COR-L47 (cell line): ENCODE data around the gene CARS2.
"Not testable (repeated sequence)": the region's sequence is repeated elsewhere in the genome, so short reads cannot be mapped to it uniquely, and the experiment has no call there.

ENCODE experiments used
- DNase-seq: peaks from one replicate; lab custom pipeline; 2025; lab: John Stamatoyannopoulos, UW

Gene CARS2

GRCh38 chr13:110617321-110618072 lies 88.4 kb downstream of the CARS2 start:
- DNase-seq, result no peak

DNA sequence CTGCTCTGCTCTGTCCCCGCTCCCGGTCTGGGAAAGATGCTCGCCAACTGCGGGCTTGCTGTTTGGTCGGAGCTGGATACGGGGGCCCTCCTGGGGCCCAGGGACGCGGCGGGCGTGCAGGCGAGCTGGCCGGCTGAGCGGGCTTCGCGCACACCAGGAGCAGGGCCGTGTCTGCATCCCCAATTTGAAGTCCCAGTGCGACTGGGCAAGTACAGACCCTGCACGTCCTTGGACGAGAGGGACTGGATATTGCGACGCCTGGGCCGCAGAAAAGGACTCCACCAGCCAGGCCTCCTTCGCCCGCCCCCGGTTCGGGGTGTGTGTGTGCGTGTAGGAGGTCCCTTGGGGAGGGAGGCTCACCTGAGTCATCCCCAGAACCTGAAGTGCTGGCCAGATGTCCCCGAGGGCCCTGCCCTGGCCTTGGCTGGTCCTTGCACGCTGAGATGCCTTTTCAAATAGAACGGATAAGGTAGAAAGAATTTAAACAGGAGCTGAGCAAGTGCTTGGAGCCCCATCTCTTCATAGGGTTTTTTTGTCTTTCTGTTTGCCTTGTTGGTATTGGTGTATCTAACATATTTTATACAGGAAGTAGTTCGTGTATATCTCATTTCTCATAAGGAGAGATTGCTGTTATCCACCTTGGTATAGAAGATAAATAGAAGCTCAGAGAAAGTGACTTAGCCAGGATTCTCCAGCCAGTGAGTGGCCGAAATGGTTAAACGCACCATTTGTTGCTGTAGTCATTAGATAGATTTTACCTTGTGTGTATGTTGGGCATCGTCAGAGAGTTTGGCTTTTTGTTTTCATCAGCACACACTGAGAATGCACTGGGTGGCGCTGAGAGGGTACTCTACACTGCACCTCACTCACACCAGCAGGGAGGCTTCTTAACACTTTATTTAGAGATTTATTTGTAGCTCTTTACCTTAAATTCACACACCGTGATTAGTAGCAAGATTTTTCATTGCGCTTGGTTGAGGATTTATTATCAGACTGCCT lies 89.5 kb downstream of the CARS2 start:
- DNase-seq, result peak; percentile 17

DNA sequence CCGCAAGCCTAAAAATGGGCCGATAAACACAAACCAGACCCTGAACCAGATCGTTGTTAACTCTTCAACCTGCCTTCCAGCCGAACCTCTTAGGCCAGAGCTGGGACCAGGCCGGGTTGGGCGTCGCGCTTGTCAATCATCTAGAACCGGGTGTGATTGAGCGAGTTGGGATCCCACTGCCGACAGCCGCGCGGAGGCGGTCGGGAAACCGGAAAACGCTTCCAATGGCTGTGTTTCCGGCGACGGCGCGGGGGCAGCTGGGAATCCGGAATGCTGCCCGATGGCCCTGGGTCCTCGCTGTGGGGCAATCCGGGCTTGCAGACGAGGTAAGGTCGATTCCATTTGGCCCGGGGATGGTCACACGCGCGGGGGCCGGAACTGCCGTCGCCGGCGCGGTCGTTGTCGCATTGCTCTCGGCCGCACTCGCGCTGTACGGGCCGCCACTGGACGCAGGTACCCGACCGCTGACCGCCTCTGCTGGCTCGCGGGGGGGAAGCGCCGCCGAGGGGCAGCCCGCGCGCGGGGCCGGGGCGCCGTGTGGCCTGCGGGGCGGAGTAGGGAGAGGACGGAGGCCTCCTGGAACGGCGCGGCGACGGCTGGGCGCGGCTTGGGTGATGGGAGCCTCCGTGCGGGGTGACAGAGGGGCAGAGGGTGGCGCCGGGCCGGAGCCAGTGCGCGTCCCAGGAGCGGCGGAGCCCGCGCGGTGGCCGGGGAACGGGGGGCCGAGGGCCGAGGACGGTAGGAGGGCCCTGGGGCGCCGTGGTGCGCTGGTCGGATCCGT lies 90.4 kb downstream of the CARS2 start, which contains the start of gene NAXD:
TSS of gene NAXD (plus strand) at position 224 of the 781 bp plus-strand sequence. CDS start at position 281, 57 bp downstream.
- DNase-seq, result peak; percentile 99

DNA sequence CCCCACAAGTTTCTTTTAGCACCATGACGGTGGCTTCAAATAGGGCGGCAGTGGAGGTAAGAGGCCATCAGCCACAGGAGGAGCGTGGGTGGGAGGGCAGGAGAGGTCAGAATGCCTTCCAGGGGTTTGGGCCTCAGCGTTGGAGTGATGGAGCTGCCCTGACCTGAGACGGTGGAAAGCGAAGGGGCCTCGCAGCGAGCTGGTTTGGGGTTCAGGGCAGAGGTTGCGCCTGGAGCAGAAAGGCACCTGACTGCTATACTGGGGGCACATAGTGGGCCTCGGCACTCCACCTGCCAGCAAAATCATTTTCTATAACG lies 91.0 kb downstream of the CARS2 start:
- no peak for DNase-seq

DNA sequence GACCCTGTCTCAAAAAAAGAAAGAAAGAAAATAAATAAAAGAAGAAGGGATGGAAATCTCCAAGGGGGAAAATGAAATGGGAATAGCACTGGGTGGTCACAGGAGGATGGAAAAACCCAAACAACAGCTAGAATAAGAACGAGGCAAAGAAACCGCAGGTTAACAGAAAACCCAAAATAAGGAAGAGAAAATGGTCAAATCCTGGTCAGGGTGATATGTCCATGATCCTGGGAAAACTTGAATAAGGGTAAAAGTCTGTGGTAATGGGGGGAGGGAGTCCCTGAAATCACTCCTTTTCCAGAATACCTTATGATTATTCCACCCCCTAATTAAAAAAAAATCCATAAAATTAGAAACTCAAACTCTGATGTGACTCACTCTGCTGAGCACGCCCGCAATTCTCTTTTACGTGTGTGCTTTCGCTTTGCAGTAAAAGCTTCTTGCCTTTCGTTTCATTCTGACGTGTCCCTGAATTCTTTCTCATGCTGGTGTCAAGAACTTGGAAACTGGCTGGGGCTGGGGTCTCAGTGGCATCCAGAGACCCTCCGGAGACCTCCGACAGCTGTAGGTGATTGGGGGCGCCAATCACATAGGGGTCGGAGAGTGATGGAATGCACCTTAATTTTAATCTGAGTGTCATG lies 94.8 kb downstream of the CARS2 start:
- DNase-seq, result no peak

DNA sequence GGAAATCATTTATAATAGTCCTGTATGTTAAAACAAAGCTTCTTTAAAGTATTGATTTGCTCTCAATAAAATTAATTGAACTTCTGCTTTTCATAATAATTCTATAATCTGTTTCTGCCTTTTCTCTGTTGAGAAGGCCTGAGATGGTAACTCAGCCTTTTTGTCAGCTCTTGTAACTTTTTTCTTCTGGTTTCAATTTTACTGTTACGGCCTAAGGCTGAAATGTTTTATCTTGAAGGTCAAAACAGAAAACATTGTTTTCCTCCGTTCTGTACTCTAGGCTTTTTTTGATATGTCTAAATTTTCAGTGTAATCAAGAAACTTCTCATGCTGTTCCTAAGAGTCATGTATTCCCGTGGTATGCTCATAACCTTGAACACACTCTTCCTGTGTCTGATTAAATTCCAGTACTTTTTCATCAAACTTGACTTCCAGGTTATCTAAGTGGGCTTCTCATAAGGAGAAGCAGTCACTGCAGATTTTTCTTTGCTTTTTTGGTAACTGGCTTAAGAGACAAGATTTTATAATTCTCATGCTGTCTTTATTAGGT lies 98.2 kb downstream of the CARS2 start:
- DNase-seq, result no peak

DNA sequence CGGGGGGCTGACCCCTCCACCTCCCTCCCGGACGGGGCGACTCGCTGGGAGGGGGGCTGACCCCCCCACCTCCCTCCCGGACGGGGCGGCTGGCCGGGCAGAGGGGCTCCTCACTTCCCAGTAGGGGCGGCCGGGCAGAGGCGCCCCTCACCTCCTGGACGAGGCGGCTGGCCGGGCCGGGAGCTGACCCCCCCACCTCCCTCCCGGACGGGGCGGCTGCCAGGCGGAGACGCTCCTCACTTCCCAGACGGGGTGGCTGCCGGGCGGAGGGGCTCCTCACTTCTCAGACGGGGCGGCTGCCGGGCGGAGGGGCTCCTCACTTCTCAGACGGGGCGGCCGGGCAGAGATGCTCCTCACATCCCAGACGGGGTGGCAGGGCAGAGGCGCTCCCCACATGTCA lies 99.6 kb downstream of the CARS2 start:
- not testable (repeated sequence) for DNase-seq

GRCh38 chr13:110605132-110605531 lies 100.8 kb downstream of the CARS2 start:
- no peak for DNase-seq

- DNase-seq, result no peak
Measured at GRCh38 chr13:110600980-110601379, 104.9 kb downstream of the CARS2 start.

- no peak for DNase-seq
Measured at GRCh38 chr13:110600261-110600819, 105.6 kb downstream of the CARS2 start.

DNA sequence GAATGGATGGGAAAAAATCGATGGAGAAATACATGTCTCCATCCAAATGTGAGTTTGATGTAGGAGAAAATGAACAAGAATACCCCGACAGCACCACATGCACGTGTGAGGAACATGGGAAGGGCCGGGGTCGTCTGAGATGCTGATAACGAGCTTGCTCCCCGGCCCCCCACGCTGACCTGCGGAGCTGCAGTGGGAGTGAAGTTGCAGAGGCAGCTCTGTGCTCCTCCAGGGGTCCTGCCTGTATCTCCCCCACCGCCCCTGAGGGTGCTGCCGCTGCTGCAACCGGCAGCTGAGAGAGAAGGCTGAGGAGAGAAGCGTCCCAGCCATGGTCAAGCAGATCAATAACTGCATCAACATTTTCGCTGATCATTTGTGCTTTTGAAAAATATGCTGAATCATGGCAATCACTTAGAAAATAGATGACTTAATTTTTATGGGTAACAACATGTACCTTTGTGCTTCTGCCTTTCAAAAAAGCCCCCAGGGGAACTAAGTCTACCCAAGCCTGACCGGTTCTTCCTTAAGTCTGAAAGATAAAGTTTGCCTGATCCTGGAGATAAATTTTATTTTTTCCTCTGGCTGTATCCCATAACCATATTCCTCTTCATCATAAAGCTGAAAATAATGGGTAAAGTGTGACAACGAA lies 108.8 kb downstream of the CARS2 start:
- no peak for DNase-seq

DNA sequence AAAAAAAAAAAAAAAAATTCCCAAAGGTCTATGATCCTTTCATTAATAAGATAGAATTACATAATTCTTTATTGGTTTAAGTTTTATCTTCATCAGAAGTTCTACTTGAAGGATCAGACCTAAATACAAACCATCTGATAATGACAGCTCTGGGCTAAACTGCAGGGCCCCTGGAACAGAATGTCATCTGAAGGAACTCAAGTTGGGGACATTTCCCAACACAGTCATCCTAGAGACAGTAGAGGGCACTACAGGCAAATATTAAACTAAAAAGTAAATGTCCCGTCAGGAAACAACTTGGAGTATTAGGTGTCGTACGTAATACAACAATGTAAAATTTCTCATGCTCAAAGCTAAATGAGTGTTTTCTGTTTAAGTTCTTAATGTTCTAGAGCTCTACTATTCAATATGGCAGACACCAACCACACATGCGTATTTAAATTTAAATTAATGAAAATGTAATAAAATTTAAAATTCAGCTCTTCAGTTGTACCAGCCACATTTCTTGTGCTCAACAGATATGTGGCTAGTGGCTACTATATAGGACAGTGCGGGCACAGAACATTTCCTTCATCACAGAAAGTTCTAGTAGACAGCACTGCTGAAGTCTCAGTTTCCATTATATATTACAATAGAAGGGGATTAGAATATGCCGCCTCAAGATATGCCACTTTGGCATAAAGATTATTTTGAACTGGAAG lies 112.3 kb downstream of the CARS2 start:
- peak; percentile 56 for DNase-seq

DNA sequence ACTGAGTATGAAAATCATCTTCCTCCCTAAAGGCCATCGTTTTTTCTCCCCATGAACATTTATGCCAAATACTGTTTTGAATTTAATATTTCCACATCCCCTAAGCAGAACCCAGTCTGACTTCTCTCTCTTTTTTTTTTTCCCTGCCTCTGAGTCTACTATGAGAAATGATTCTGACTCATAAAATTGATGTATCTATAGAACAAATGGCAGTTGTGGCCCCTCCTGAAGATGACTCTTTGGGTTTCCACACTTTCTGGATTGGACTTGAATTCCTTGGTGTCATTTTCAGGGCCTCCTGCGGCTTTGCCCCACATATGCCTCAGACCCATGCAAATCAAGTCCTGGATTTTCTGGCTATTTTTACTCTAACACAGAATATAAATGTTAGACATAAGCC lies 113.3 kb downstream of the CARS2 start:
- no peak for DNase-seq
